HepG2 (cell line): ENCODE data around the gene HOXA5. TPM values are rescaled to one million over a fixed set of nuclear protein-coding genes. Genes with fewer than 3 reads are reported as not detected.

ENCODE experiments used
- GABPB1 ChIP-seq: IDR thresholded peaks from 2 replicates; pipeline ENCODE4 v1.6.1; 2016; ENCODE audit warnings: mild to moderate bottlenecking, missing genetic modification reagents, moderate library complexity, missing compliant biosample characterization
- NFATC3 ChIP-seq: sonication (generic); formaldehyde crosslinking; IDR thresholded peaks from 2 replicates; pipeline ENCODE4 v1.5.1; 2020; ENCODE audit warnings: mild to moderate bottlenecking, missing genetic modification reagents
- ONECUT2 ChIP-seq: sonication (generic); formaldehyde crosslinking; IDR thresholded peaks from 2 replicates; pipeline ENCODE4 v1.4.0; 2020; ENCODE audit warnings: missing genetic modification reagents
- PHF8 ChIP-seq: sonication (generic); formaldehyde crosslinking; IDR thresholded peaks from 2 replicates; pipeline ENCODE4 v1.5.0; 2020; ENCODE audit warnings: missing genetic modification reagents
- RAD21 ChIP-seq: fragments of 450-650 bp; formaldehyde crosslinking; IDR thresholded peaks from 2 replicates; pipeline ENCODE4 v1.5.0; 2020; ENCODE audit warnings: mild to moderate bottlenecking
- RNF2 ChIP-seq: fragments of 450-650 bp; conservative IDR thresholded peaks from 2 replicates; pipeline ENCODE4 v1.6.1; 2016; ENCODE audit warnings: low read depth
- ZNF501 ChIP-seq: sonication (generic); formaldehyde crosslinking; IDR thresholded peaks from 2 replicates; pipeline ENCODE4 v1.5.1; 2020; ENCODE audit warnings: mild to moderate bottlenecking, moderate library complexity, missing genetic modification reagents
- ZNF556 ChIP-seq: sonication (generic); formaldehyde crosslinking; IDR thresholded peaks from 2 replicates; pipeline ENCODE4 v1.4.0; 2020; ENCODE audit warnings: mild to moderate bottlenecking, missing genetic modification reagents, borderline replicate concordance
- ZNF614 ChIP-seq: IDR thresholded peaks from 2 replicates; pipeline ENCODE4 v1.6.1; 2018; ENCODE audit warnings: missing biosample characterization, missing genetic modification reagents, inconsistent platforms, borderline replicate concordance
- ZSCAN9 ChIP-seq: IDR thresholded peaks from 2 replicates; pipeline ENCODE4 v1.6.1; 2016; ENCODE audit warnings: borderline replicate concordance
- polyA plus RNA-seq, 8 experiments: library from polyadenylated mRNA; depleted of rRNA in 3 of 8; stranded (reverse) in 7 of 8; unstranded in 1 of 8; fragments of >200 nt; fragmentation: Illumina TruSeq in 4 of 8; extraction: Trizol in 4 of 8; gene quantifications; 2 replicates each; pipeline versions ENCODE4 v1.2.1 to v1.2.3, GENCODE V29; 2011 to 2016; ENCODE audit warnings: low read depth in 4 of 8, missing spikeins in 1 of 8, mixed read lengths in 1 of 8; ENCODE audit not compliant: insufficient read depth in 1 of 8
- total RNA-seq, 5 experiments: library from RNA; depleted of rRNA; stranded (reverse); fragments of >200 nt; fragmentation: Illumina TruSeq; extraction: Trizol; gene quantifications; 2 replicates each; pipeline ENCODE4 v1.2.3, GENCODE V29; 2016; ENCODE audit warnings: low read depth in 1 of 5
- TF ChIP-seq, protein P1 (sequence below): sonication (generic); formaldehyde crosslinking; IDR thresholded peaks from 2 replicates; pipeline ENCODE4 v1.4.0; 2020; ENCODE audit warnings: mild to moderate bottlenecking, low read depth, missing genetic modification reagents
- TF ChIP-seq, protein P2 (sequence below): IDR thresholded peaks from 2 replicates; pipeline ENCODE4 v1.6.1; 2012; ENCODE audit warnings: low read depth, low read length, improper control_type of control experiment
- TF ChIP-seq, protein P3 (sequence below): sonication (generic); formaldehyde crosslinking; IDR thresholded peaks from 2 replicates; pipeline ENCODE4 v1.4.0; 2020; ENCODE audit warnings: missing genetic modification reagents
- TF ChIP-seq, protein P4 (sequence below): sonication (generic); formaldehyde crosslinking; IDR thresholded peaks from 2 replicates; pipeline ENCODE4 v1.8.0; 2022; ENCODE audit warnings: missing genetic modification reagents, mild to moderate bottlenecking, inconsistent platforms, borderline replicate concordance
- TF ChIP-seq, protein P5 (sequence below): sonication (generic); formaldehyde crosslinking; IDR thresholded peaks from 2 replicates; pipeline ENCODE4 v1.4.0; 2020; ENCODE audit warnings: missing genetic modification reagents, borderline replicate concordance

Gene HOXA5
- total and polyA plus RNA-seq, 2 of the 13 experiments (the other 11 are each of a cell fraction or from before 2014, with no cell fraction given): 3.2 to 3.6 TPM

DNA sequence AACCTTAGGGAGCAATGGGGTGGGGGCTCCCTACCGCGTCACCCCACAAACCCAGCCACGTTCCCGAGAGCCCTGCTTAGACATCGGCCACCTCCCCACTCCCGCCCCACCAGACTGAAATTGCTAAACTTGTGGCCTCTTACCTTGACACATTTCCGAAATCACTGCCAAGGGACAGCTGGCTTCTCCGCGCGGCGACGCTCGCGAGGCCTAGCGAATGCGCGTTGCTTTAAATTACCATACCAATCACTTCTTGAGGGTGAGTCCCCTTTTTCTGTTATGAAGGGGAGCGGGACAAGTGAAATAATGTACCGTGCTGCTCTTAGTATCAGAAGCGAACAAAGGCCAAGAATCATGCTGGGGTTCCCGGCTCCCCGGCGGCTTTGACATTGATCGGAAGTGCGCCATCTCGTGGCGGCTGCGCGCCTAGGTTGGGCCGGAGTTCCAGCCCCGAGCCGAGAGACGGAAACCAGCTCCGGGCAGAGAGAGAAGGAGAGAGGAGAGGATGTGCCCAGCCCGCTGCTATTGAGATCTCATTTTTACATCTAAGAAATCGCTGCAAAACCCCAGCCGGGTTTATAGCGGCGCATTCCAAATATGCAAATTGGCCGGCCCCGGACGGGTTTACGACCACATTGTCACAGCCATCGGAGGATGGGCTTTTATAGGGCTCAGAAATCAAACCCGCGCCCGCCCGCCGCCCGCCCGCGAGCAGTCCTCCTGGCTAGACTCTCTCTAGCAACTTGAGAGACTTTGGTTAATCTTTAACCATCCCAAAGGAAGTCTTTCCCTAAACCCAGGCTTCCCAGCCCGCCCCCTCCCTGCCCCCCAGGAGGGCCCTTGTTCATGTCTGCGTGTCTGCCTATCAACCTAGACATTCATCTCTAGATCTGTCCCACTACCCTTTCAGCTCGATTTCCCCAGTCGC is 36.3 kb upstream of the HOXA5 start (continued):
- TF ChIP-seq, protein P1, sequence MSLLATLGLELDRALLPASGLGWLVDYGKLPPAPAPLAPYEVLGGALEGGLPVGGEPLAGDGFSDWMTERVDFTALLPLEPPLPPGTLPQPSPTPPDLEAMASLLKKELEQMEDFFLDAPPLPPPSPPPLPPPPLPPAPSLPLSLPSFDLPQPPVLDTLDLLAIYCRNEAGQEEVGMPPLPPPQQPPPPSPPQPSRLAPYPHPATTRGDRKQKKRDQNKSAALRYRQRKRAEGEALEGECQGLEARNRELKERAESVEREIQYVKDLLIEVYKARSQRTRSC (CRISPR knock-in tag): no peak
- TF ChIP-seq, protein P2, sequence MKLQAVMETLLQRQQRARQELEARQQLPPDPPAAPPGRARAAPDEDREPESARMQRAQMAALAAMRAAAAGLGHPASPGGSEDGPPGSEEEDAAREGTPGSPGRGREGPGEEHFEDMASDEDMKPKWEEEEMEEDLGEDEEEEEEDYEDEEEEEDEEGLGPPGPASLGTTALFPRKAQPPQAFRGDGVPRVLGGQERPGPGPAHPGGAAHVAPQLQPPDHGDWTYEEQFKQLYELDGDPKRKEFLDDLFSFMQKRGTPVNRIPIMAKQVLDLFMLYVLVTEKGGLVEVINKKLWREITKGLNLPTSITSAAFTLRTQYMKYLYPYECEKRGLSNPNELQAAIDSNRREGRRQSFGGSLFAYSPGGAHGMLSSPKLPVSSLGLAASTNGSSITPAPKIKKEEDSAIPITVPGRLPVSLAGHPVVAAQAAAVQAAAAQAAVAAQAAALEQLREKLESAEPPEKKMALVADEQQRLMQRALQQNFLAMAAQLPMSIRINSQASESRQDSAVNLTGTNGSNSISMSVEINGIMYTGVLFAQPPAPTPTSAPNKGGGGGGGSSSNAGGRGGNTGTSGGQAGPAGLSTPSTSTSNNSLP: 0 out of 2 replicates have a peak, but pooled peaks have one; percentile 13
- peak; percentile 15; the same call in 1 of the 2 replicates for TF ChIP-seq PHF8 (CRISPR knock-in tag)
- TF ChIP-seq ZNF501 (CRISPR knock-in tag): peak; percentile 43; the same call in 1 of the 2 replicates
- TF ChIP-seq ONECUT2: 0 out of 2 replicates have a peak, but pooled peaks have one; percentile 41
- 0 out of 2 replicates have a peak, but pooled peaks have one; percentile 30 for TF ChIP-seq RAD21 (CRISPR knock-in tag)
- TF ChIP-seq, protein P3, sequence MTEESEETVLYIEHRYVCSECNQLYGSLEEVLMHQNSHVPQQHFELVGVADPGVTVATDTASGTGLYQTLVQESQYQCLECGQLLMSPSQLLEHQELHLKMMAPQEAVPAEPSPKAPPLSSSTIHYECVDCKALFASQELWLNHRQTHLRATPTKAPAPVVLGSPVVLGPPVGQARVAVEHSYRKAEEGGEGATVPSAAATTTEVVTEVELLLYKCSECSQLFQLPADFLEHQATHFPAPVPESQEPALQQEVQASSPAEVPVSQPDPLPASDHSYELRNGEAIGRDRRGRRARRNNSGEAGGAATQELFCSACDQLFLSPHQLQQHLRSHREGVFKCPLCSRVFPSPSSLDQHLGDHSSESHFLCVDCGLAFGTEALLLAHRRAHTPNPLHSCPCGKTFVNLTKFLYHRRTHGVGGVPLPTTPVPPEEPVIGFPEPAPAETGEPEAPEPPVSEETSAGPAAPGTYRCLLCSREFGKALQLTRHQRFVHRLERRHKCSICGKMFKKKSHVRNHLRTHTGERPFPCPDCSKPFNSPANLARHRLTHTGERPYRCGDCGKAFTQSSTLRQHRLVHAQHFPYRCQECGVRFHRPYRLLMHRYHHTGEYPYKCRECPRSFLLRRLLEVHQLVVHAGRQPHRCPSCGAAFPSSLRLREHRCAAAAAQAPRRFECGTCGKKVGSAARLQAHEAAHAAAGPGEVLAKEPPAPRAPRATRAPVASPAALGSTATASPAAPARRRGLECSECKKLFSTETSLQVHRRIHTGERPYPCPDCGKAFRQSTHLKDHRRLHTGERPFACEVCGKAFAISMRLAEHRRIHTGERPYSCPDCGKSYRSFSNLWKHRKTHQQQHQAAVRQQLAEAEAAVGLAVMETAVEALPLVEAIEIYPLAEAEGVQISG (CRISPR knock-in tag): 0 out of 2 replicates have a peak, but pooled peaks have one; percentile 24
- peak; percentile 37; the same call in 1 of the 2 replicates for TF ChIP-seq GABPB1 (CRISPR knock-in tag)
- TF ChIP-seq, protein P4, sequence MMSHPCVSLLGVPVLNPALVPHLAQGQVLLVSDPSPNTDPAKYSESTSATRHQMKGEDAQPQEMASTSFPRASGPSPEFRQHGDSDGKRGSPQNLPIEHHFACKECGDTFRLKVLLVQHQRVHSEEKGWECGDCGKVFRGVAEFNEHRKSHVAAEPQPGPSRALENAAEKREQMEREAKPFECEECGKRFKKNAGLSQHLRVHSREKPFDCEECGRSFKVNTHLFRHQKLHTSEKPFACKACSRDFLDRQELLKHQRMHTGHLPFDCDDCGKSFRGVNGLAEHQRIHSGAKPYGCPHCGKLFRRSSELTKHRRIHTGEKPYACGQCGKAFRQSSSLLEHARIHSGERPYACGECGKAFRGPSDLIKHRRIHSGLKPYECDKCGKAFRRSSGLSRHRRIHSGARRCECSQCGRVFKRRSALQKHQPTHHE (CRISPR knock-in tag): no peak
- TF ChIP-seq, protein P5, sequence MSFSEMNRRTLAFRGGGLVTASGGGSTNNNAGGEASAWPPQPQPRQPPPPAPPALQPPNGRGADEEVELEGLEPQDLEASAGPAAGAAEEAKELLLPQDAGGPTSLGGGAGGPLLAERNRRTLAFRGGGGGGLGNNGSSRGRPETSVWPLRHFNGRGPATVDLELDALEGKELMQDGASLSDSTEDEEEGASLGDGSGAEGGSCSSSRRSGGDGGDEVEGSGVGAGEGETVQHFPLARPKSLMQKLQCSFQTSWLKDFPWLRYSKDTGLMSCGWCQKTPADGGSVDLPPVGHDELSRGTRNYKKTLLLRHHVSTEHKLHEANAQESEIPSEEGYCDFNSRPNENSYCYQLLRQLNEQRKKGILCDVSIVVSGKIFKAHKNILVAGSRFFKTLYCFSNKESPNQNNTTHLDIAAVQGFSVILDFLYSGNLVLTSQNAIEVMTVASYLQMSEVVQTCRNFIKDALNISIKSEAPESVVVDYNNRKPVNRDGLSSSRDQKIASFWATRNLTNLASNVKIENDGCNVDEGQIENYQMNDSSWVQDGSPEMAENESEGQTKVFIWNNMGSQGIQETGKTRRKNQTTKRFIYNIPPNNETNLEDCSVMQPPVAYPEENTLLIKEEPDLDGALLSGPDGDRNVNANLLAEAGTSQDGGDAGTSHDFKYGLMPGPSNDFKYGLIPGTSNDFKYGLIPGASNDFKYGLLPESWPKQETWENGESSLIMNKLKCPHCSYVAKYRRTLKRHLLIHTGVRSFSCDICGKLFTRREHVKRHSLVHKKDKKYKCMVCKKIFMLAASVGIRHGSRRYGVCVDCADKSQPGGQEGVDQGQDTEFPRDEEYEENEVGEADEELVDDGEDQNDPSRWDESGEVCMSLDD (CRISPR knock-in tag): 0 out of 2 replicates have a peak, but pooled peaks have one; percentile 44
- 0 out of 2 replicates have a peak, but pooled peaks have one; percentile 35 for TF ChIP-seq ZNF556
- TF ChIP-seq RNF2: peak; percentile 78
- TF ChIP-seq NFATC3 (CRISPR knock-in tag): no peak
- no peak for TF ChIP-seq ZNF614
- TF ChIP-seq ZSCAN9: no peak
- TF ChIP-seq, all 625 proteins: peak for 34
